Measurements from ENCODE around the gene FZD10. TPM values are rescaled to one million over a fixed set of nuclear protein-coding genes. Genes with fewer than 3 reads are reported as not detected.

Gene FZD10
- total and polyA plus RNA-seq, 2 of the 4 experiments (the other 2 are of a cell fraction), result not detected

GRCh38 chr12:130192642-130193345, 30.5 kb downstream of the FZD10 start:
- 31% methylated on average over 6 of the region's 19 CpGs; no CpG with 5 or more reads in 1 of the 2 experiments for WGBS, 2 experiments (ENCODE audit: extremely low coverage in 2 of 2, insufficient read length in 1 of 2)
- no peak overlapping the region for H3K18ac ChIP-seq (ENCODE audit: low read depth, low read length)
- intact Hi-C loops (cut with micrococcal nuclease), result no loop called here
- H3K4me1 ChIP-seq (ENCODE audit: control insufficient read depth, insufficient read depth, low read length), result no peaks in the 10 kb centered on the region
- TF ChIP-seq SMC3 (IDR thresholded peaks at IDR 0.05; ENCODE audit: low read depth, low read length), result no peak
- no peak for TF ChIP-seq RCOR1 (IDR thresholded peaks at IDR 0.05; ENCODE audit: insufficient replicate concordance, low read length)
- TF ChIP-seq CEBPB (IDR thresholded peaks at IDR 0.05; ENCODE audit: low read depth, low read length), result no peak
- TF ChIP-seq MAZ (IDR thresholded peaks at IDR 0.05; ENCODE audit: borderline replicate concordance, low read depth, low read length), result no peak
- no peak for TF ChIP-seq CTCF (conservative IDR thresholded peaks at IDR 0.05; ENCODE audit: low read depth, low read length)
- TF ChIP-seq MXI1 (IDR thresholded peaks at IDR 0.05; ENCODE audit: borderline replicate concordance, low read depth, low read length), result no peak
- TF ChIP-seq RFX5 (IDR thresholded peaks at IDR 0.05; ENCODE audit: low read depth, low read length), result no peak
- TF ChIP-seq POLR2A (IDR thresholded peaks at IDR 0.05; ENCODE audit: low read depth, low read length), result no peak
- TF ChIP-seq FOS (IDR thresholded peaks at IDR 0.05; ENCODE audit: low read depth, low read length), result no peak
- TF ChIP-seq CHD1 (IDR thresholded peaks at IDR 0.05; ENCODE audit: low read depth, low read length), result no peak
- H3K9me1 ChIP-seq (ENCODE audit: insufficient read depth, low read length), result no peaks in the 10 kb centered on the region
- no peak overlapping the region for H2AFZ ChIP-seq (replicated peaks; ENCODE audit: low read length, poor library complexity)
- H4K5ac ChIP-seq (ENCODE audit: low read depth, low read length), result no peak overlapping the region
- no peaks in the 10 kb centered on the region for H3K79me1 ChIP-seq (ENCODE audit: low read depth in 1 of 2, low read length in 2 of 2)
- H2BK15ac ChIP-seq (ENCODE audit: low read depth, low read length), result no peak overlapping the region
- H3K23ac ChIP-seq (ENCODE audit: low read depth, low read length), result no peak overlapping the region
- H3K9ac ChIP-seq (ENCODE audit: low read depth, low read length), result no peak overlapping the region
- H4K91ac ChIP-seq (ENCODE audit: insufficient read depth, low read depth, low read length), result no peak overlapping the region
- H3K4me2 ChIP-seq (ENCODE audit: low read depth, low read length), result no peak overlapping the region
- no TSS peak for BruUV-seq (replicated peaks)
- H2BK120ac ChIP-seq (ENCODE audit: low read depth, low read length), result no peak overlapping the region
- H2AK5ac ChIP-seq (ENCODE audit: low read depth, low read length), result no peak overlapping the region
- H3K14ac ChIP-seq (replicated peaks; ENCODE audit: low read depth, low read length), result no peak overlapping the region
- H3K27ac ChIP-seq (ENCODE audit: insufficient read depth, low read length), result no peak overlapping the region
- no peak overlapping the region for H4K8ac ChIP-seq (ENCODE audit: low read depth in 2 of 2, low read length in 2 of 2)
- ChIA-PET POLR2A (ENCODE audit: unreplicated experiment) (no interaction called here), CTCF (no interaction called here)
- no peaks in the 10 kb centered on the region for H3K36me3 ChIP-seq (ENCODE audit: control insufficient read depth, insufficient read depth, low read length)
- no peak overlapping the region for H2BK20ac ChIP-seq (ENCODE audit: low read depth, low read length)
- no peak overlapping the region for H3K4ac ChIP-seq (ENCODE audit: low read depth, low read length)
- peak overlapping the region; percentile 37 for H2AK9ac ChIP-seq (replicated peaks; ENCODE audit: low read depth, low read length, poor library complexity)
- peaks cover 17% of the 10 kb centered on the region for H3K9me3 ChIP-seq (ENCODE audit: control insufficient read depth, insufficient read depth, low read length)
- no peak overlapping the region for H3K4me3 ChIP-seq (ENCODE audit: insufficient read depth, low read depth, low read length)
- no peaks in the 10 kb centered on the region for H4K20me1 ChIP-seq (ENCODE audit: insufficient read depth, low read length)
- DNase-seq (no peak), ATAC-seq (ENCODE audit: low read depth) (no peak)
- in situ Hi-C loops (cut with MboI; ENCODE audit: low sequenced_read_pairs), result no loop called here
- dilution Hi-C loops (cut with HindIII; ENCODE audit: low sequenced_read_pairs, unreplicated experiment), result no loop called here
- no peak overlapping the region for H2BK5ac ChIP-seq (ENCODE audit: low read depth, low read length, poor library complexity, severe bottlenecking)
- no peaks in the 10 kb centered on the region for H3K27me3 ChIP-seq (ENCODE audit: control insufficient read depth, insufficient read depth, low read length)
- H3K56ac ChIP-seq (ENCODE audit: extremely low read depth, insufficient read depth, low read length), result no peak overlapping the region

Measured in IMR-90 (cell line).